HG02840 (cell line): Measurements from ENCODE around the gene VWA7.

Source experiments
- ATAC-seq: cut with Tn5 transposase; IDR thresholded peaks from one replicate; pipeline ENCODE4 v1.9.1; 2021; ENCODE audit warnings: mild to moderate bottlenecking, moderate library complexity, moderate number of reproducible peaks; ENCODE audit not compliant: unreplicated experiment, low FRiP score

VWA7 gene

DNA sequence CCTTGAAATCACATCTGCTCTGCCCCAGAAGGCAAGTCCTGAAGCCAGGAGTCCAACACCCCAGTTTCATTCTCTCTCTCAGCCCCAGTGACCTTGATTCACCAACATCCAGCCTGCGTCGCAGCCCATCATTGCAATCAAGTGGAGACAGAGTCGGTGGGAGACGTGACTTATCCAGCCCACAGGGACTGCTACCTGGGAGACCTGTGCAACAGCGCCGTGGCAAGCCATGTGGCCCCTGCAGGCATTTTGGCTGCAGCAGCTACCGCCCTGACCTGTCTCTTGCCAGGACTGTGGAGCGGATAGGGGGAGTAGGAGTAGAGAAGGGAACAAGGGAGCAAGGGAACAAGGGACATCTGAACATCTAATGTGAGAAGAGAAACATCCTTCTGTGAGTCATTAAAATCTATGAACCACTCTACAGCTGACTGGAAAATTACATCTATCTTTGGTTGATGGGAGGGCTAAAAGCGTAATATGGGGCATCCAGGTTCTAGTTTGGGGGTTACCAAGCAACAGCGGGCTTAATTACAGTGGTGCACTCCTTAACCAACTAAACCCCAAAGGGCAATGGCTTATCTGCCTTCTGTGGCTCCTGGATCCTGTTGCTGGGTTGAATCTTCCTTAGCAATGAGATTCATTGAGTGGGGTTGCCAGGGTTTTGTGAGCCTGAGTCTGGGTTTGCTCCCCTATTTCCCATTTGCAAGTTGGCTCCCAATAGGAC is 59.5 kb downstream of the VWA7 start:
- no peak for ATAC-seq
